ENCODE results near the gene ECI2.
A peak's percentile ranks its signal among the peaks of the same experiment; 100 is the strongest.
"Not testable (repeated sequence)": the region's sequence is repeated elsewhere in the genome, so short reads cannot be mapped to it uniquely, and the experiment has no call there.

Gene ECI2

GRCh38 chr6:4138186-4138585, 2.8 kb upstream of the ECI2 start:
- no peak for DNase-seq (ENCODE audit: low read depth)

GRCh38 chr6:4136354-4136831, 1.0 kb upstream of the ECI2 start:
- DNase-seq (ENCODE audit: low read depth) = no peak

GRCh38 chr6:4135665-4136353, 434 bp upstream of the ECI2 start:
- DNase-seq (ENCODE audit: low read depth) = peak; percentile 89

- no peak for DNase-seq (ENCODE audit: low read depth)
These were observed 1.2 kb downstream of the ECI2 start for GRCh38 chr6:4133941-4134838.

DNA sequence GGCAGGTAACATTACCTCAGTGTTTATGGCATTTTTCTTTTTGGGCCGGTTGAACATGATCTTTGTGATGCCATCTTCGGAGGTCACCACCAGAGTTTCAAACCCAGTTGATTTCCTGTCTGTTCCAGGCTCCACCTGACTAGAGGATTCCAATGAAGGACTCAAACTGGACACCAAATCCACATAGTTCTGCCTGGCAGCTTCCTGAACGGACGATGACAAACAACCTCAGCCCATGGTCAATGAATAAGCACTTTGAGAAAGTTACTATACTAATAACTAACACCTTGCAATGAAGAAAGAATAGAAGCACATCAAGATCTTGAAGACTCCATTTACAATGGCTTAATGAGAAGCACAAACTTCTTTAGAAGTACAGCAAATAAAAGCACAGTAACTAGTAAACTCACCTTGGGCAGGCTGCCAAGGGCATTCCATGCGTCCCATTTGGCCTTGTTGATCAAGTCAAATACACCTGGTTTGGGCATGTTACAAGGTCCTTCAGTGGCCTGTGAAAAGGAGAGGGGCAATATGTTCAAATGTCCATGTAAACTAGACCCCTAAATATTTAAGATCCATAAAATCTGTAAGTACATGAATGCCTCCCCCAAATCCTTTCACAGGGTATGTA, 4.9 kb downstream of the ECI2 start:
- DNase-seq (ENCODE audit: low read depth) = no peak

- no peak for DNase-seq (ENCODE audit: low read depth)
These were observed 5.9 kb downstream of the ECI2 start for GRCh38 chr6:4129446-4129845.

DNA sequence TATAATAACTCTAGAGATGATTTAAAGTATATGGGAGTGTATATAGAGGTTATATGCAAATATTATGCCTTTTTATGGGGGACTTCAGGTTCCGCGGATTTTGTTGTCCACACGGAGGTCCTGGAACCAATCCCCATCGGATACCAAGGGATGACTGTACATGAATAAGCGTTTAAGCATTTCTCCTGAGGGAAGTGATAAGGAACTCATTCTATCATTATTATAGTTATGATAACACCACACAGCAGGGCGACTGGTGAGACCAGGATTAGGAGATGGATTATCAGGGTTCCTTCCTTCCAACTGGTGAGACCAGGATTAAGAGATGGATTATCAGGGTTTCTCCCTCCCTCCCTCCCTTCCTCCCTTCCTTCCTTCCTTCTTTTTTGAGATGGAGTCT, 6.6 kb downstream of the ECI2 start:
- DNase-seq (ENCODE audit: low read depth) = no peak

- DNase-seq (ENCODE audit: low read depth) = no peak
These were observed 7.3 kb downstream of the ECI2 start for GRCh38 chr6:4128072-4128471.

DNA sequence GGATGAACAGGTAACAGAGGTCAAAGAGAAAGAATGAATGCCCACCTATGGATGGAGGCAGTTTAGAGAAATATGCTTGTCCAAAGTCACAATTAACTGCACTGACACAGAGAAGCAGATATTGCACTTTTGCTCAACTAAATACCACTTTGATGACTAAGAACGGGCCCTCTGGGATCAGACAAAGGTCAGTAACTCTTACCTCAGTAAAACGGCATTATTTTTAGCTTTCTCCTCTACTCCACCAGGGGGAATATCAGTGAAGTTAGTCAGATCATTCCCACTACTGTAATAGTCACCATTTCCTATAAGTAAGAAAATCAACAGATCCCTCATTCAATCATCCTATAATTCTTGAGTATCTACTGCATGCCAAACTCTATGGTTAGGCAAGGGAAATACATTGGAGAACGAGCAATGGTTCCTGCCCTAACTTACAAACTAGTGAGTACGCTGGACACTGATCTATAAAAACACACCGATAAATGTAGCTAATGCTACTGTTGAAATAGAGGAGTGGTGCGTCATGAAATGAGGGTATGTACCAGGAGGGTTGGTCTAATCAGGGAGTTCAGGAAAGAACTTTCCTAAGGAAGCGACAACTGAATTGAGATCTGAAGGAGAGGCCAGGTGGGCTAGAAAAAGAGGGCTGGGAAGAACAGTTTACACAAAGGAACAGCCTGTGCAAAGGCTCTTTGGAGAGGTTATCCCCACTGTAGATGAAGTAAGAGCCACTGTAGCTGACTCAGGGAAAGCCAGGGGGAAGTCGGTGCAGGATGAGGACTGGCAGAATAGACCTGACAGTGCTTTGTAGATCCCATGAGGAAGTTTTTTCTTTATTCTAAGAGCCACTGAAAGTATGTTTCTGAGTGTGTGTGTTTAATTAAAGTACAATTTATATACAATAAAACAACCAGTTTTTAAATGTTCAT, 9.2 kb downstream of the ECI2 start:
- peak; percentile 84 for DNase-seq (ENCODE audit: low read depth)

DNA sequence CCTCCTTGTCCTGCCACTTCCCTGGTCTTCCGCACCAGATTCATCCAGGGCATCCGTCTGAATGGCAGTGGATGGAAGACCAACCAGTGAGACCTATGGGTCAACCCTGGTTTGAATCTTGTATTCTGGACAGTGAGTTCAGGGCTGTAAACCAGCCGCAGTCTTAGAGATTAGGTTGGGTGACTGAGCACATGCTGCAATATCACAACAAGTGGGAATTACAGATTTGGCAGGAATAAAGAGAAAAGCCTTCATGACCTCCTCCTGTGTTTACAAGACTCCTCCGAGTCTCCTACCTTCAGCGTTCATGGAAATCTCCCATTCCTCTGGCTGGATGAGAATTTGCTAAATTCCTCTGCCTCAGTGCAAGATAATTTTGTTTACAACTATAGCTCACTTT, 9.9 kb downstream of the ECI2 start:
- DNase-seq (ENCODE audit: low read depth) = no peak

DNA sequence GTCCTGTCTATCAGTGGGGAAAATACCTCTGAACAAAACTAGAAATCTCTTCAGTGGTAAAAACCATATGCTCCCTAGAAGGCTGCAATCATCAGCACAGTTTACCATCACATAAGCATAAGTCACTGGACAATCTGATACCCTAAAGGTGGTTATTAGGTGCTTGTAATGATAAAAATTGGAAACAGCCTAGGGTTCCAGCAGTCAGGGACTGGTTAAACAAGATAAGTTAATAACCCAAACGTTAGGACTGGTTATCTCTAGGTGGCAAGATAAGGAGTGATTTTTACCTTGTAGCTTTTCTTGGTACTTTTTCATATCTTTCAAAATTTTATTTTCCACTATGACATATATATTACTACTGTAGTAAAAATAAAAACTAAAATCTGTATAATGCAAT, 11.0 kb downstream of the ECI2 start:
- no peak for DNase-seq (ENCODE audit: low read depth)

DNA sequence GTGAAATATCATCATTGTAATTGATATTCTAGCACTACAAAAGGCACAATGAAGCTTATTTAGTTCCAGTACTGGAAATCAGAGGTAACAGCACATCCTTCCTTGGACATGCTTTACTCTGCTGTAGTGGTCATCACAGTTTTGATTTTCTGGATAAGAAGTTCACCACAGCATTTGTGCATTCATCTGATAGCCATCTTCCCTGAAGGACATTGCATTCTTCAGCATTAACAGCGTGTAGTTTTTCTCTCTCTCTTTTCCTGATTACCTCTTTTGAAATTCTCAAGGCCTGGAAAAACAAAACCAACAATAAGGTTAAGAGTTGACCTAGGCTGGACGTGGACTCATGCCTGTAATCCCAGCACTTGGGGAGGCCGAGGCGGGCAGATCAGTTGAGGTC, 19.6 kb downstream of the ECI2 start:
- no peak for DNase-seq (ENCODE audit: low read depth)

DNA sequence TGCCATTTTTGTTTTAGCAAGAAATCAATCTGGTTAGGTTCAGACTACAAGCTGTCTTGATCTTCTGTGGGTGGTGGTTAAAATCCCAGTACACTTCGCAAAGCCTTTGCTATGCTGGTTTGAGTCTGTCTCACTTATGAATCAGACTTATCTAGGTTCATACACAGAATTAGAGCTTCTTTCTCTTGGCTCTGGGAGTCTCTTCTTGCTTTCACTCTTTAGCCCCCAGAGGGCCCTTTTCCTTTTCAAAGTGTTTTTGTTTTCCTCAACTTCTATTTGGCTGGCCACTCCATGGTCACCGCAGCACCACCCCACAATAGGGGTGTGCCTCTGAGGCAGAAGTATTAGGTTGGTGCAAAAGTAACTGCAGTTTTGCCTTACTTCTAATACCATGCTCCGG, 21.3 kb downstream of the ECI2 start:
- DNase-seq (ENCODE audit: low read depth) = peak; percentile 57

DNA sequence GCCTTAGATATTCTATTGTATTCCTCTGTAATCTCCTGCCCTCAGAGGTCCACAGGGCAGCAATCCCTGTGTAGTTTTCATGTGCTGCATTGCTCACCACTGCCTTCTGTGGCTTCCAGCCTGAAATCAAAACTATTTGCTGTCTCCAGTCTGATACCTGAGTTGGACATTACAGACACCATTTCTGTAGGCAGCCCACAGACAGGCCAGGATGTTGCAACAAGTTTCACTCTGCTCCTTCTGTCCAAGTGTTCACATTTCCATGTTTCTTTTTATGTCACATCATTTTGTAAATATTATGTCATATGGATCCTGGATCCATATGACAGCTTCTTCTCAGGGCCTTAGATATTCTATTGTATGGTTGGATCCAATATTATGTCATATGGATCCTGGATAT, 21.7 kb downstream of the ECI2 start:
- DNase-seq (ENCODE audit: low read depth) = no peak

DNA sequence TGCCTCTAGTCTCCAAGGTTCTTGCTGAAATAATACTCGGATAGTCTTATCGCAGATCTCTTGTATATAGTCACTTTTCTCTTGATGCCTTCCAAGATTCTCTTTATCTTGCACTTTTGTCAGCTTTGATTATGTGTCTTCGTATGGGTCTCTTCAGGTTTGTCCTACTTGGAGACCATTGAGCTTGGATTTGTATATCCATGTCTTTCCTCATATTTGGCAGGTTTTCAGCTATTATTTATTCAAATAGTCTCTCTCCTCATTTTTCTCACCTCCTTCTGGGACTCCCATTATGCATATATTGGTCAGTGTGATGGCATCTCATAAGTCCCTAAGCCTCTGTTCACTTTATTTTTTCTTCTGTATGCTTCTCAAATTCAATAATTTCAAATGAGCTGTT, 23.0 kb downstream of the ECI2 start:
- no peak for DNase-seq (ENCODE audit: low read depth)

- DNase-seq (ENCODE audit: low read depth) = not testable (repeated sequence)
These were observed 26.0 kb downstream of the ECI2 start for GRCh38 chr6:4109363-4109815.

GRCh38 chr6:4108561-4109093, 26.7 kb downstream of the ECI2 start:
- DNase-seq (ENCODE audit: low read depth) = no peak

- DNase-seq (ENCODE audit: low read depth) = no peak
These were observed 27.5 kb downstream of the ECI2 start for GRCh38 chr6:4107873-4108272.

DNA sequence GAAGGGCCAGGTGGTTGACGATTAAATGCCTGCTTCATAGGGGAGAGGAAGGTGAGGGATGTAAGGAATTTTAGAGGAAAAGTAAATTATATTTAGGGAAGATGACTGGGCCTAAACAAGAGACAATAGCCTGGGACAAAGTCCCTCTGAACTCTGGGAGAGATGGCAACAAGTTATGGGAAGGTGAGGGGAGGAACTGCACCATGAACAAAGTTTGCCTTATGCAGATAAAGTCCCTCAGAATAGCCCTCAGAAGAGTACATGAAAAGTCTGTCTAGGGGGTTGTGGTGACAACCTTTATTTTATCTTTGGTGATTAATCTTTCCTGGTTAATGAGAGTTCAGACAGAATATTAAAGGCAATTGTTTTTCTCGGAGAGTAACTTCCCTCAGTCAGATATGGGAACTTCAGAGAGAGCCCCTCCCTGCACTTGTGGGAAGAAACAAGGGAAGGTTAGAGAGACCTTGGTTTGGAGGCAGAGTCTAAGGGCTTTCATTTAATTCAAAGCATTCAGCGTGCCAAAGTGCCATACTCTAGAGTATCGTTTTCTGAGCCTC, 29.3 kb downstream of the ECI2 start:
- DNase-seq (ENCODE audit: low read depth) = no peak

DNA sequence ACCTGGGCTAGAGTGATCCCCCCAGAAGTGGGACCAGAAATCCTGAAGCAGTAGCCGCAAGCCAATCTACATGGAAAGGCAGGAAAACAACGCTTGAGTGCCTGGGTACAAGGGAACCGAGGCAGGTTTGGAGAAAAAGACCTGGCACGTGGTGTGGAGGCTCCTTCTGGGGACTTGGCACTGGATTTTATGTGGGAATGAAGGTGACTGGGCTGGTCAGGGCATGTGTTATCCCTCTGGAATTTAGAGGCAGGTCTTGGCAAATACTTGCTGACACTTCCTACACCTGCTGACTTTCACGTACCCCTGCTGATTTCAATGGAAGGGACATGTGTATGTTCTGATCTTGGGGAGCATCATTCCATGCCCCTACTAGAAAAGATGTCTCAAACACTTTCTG, 31.4 kb downstream of the ECI2 start:
- DNase-seq (ENCODE audit: low read depth) = no peak

DNA sequence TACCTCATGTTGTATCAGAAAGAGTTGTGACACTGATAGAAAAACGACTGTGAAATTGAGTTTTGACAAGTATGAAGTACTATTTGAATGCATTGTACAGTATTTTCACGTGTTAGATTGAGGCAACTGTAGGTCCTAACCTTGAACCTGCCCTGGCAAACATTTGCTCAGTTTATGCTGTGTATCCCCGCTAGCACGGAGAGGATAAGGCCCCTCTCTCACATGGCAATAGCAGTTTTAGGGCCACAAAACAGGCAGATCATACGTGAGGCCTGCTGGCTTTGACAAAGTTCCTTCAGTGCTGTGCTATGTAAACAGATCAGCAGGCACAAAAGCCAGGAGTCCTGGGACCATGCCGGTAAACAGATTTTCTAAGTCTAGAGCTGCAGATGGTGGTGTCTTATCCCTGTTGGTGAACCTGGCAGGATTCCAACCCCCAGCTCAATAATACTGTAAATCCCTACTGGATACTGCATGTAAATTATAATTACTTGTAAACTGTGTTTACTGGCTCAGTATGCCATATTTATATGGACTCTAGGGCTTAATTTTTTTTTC, 32.6 kb downstream of the ECI2 start:
- DNase-seq (ENCODE audit: low read depth) = no peak

Measured in stromal cell of bone marrow (primary cell).